NCI-H526 treated with DMSO at 0.1 percent for 48 hours (cell line): ENCODE measurements around the gene TEX38.
"Not testable (repeated sequence)": the region's sequence is repeated elsewhere in the genome, so short reads cannot be mapped to it uniquely, and the experiment has no call there.

Experiments
- DNase-seq: peaks from one replicate; lab custom pipeline; 2025; lab: John Stamatoyannopoulos, UW

Gene TEX38

GRCh38 chr1:46671554-46671953 is at the start of gene TEX38:
TEX38 (plus strand) TSS chr1:46671854; CDS start chr1:46671935, 81 bp downstream.
- DNase-seq, result no peak

- DNase-seq, result no peak
These were observed 49.7 kb upstream of the TEX38 start for GRCh38 chr1:46621930-46622329.

DNA sequence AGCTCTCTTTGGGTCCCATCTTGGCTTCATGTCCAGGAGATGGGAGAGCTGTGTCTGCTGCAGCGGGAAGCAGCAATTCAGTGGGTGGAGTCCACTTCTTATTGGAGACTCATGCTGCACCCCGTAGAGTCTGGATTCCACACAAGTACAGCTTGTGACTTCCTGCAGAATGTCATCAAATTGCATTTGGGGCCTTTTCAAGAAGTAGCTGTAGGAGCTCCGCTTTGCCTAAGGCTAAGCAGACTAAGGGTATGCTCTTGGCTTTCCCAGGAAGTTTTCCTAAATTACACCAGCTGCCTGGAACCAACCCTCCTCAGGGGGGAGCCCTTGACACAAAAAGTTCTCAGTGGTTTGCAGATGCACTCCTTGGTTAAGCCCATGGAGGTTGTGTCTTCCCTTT is 49.3 kb upstream of the TEX38 start:
- no peak for DNase-seq

GRCh38 chr1:46623743-46624644 is 47.7 kb upstream of the TEX38 start:
- no peak for DNase-seq

DNA sequence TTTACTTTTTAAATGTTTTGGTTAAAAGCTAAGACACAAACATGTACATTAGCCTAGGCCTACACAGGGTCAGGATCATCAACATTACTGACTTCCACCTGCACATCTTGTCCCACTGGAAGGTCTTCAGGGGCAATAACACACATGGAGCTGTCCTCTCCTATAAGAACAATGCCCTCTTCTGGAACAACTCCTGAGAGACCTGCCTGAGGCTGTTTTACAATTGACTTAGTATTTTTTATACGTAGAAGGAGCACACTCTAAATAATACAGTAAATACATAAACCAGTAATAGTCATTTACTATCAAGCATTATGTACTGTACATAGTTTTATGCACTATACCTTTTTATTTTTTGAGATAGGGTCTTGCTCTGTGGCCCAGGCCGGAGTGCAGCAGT is 40.9 kb upstream of the TEX38 start:
- no peak for DNase-seq

DNA sequence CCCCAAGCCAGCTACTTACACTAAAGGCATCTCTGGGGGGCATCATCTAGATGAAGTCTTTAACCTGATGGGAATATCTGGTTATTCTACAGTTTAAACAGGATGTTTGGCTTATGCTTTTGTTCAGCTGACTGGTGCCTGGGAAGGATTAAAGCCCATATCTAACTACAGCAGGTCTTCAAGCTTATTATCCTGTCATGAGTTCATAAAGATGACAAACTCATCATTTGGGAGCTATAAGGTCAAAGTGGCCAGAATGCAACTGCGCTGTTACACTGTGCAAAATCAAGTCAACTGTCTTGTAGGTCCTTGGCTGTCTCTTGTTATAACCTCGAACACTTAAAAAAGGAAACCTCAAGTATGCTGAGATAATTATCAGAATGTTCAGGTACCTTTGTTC is 36.4 kb upstream of the TEX38 start:
- no peak for DNase-seq

DNA sequence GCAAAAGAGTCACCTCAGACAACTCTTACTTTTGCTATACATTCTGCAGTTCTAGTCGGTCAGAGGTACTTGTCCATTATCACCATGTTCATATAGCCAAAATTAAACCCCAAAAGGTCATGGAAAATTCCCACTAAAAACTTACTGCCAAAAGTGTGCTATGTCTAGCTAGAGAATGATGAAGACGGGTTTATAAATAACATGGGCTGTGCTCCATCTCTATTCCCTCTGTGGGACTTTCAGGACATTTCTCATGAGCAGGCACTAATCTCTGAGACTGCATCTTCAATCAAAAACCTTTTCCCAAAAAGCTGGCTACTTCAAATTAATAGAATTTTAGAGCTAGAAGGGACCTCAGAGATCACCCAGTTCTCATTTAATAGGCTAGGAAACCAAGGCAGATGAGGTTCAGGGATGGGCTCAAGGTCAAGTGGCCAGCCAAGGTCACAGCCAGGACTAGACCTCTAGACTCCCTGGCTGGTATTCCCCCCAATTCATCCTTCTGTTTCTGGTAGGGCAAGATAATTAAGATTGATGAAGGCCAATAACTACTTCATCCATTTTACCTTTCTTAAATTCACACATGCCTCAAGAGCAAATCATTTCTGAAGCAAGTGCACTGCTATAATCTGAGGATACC is 34.1 kb upstream of the TEX38 start:
- DNase-seq, result no peak

GRCh38 chr1:46638921-46639320 is 32.7 kb upstream of the TEX38 start:
- peak; percentile 46 for DNase-seq

GRCh38 chr1:46639547-46639946 is 32.1 kb upstream of the TEX38 start:
- DNase-seq, result no peak

GRCh38 chr1:46642115-46642680 is 29.5 kb upstream of the TEX38 start:
- no peak for DNase-seq

- DNase-seq, result peak; percentile 4
These were observed 28.3 kb upstream of the TEX38 start for GRCh38 chr1:46643368-46643775.

DNA sequence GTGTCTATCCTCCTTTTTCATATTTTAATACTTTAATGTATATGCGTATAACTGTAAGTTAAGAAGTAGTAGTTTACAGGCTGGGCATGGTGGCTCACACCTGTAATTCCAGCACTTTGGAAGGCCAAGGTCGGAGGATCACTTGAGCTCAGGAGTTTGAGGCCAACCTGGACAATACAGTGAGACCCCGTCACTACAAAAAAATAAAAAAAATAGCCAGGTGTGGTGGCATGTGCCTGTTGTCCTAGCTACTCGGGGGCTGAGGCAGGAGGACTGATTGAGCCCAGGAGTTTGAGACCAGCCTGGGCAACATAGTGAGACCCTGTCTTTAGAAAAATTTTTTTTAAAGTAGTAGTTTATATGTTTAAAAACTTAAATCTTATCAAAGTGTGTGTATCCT is 25.8 kb upstream of the TEX38 start:
- no peak for DNase-seq

DNA sequence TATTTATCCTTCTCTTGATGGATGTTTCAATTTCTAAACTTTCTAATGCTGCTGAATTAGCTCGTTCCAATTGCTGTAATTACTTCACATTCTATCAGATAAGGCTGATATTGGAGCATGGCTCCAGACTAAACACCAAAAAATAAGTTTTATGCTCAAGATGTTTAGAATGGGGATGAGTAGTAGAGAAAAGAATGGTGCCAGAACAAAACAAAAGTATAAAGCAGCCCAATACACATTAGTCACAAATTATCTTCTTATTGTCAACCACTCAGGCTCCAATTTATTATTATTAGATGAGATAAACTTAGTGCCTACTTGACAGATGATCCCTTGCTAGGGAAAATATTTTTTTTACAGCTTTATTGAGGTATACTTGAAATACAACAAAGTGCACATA is 25.3 kb upstream of the TEX38 start:
- DNase-seq, result no peak

DNA sequence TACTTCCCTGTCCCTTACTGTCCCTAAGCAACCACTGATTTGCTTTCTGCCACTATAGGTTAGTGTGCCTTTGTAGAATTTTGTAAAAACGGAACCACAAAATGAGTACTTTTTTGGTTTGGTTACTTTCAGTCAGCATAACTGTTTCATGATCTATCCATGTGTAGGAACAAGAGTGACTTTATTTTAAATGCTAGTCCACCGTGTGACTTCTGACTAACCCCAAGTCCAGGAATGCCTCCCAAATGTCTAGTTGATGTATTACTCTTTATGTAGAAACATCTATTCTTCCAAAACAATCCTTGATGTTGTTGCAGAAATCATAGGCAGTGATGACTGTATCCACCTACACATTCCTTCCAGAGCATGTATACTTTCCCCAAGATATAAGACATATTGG is 24.8 kb upstream of the TEX38 start:
- no peak for DNase-seq

DNA sequence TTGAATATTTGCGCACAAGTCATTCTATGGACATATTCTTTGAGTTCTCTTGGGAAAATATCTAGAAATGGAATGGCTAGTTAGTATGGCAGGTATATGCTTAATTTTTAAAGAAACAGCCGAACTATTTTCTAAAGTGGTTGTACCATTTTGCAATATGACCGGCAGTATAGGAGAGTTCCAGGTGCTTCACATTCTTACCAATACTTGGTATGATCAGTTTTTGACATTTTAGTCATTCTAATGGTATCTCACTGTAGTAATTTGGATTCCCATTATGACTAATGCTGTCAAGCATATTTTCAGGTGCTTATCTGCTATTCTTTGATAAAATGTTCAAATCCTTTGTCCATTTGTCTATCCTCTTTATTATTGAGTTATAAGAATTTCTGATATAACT is 24.0 kb upstream of the TEX38 start:
- no peak for DNase-seq

DNA sequence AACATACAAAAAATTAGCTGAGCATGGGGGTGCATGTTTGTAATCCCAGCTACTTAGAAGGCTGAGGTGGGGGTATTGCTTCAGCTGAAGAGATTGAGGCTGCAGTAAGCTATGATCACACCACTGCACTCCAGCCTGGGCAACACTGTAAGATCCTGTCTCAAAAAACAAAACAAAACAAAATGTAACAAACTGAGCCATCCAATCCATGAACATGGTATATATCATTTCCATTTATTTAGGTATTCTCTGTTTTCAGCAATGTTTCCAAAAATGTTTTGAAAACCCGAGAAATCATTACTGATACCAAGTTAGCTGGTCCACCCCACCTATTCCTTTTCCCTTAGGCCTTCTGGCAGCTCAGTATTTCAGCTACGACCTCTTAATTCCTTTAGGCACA is 21.9 kb upstream of the TEX38 start:
- no peak for DNase-seq

- no peak for DNase-seq
These were observed 21.2 kb upstream of the TEX38 start for GRCh38 chr1:46650491-46650890.

DNA sequence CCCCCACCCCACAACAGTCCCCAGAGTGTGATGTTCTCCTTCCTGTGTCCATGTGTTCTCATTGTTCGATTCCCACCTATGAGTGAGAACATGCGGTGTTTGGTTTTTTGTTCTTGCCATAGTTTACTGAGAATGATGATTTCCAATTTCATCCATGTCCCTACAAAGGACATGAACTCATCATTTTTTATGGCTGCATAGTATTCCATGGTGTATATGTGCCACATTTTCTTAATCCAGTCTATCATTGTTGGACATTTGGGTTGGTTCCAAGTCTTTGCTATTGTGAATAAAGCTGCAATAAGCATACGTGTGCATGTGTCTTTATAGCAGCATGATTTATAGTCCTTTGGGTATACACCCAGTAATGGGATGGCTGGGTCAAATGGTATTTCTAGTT is 20.5 kb upstream of the TEX38 start:
- DNase-seq, result not testable (repeated sequence)

- DNase-seq, result no peak
These were observed 19.1 kb upstream of the TEX38 start for GRCh38 chr1:46652321-46653100.

DNA sequence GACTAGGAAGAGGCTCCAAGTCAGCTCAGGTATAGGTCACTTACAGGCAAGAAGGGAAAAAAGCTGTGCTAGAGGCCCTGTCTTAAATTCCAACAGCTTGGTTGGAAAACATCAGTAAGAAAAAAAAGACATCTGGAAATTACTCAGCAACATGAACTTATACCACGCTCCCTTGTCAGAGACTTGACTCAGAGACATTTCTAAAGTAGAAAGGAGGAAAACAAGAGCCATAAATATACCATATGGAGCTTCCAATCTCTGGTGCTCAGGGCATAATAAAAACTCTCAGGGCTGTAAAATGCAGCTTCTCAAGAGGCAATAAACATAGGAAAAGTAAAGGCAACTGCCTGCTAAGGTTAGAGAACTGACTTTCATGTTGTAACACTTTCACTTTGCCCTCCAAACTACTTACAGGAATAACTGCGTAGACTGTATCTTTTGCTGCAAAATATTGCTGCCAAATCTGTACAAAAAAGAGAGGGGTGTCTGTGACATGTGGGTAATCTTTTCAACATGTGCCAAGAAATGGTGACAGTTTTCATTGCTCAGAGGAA is 18.2 kb upstream of the TEX38 start:
- DNase-seq, result no peak

DNA sequence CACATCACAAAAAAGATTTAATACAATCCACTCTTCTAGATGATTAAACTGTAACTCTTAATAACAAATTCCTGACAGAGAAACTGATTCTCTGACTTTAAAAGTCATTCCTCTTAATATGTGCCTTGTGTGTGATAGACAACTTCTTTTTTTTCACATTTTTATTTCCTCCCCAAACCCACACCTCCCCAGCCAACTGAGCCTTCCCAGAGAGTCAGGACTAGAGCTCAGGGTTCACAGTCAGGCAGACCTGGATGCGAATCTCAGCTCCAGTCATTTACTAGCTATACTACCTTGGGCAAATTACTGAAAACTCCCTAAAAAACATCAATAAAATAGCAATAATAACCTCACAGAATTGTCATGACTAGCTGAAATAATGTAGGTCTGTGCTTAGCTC is 17.6 kb upstream of the TEX38 start:
- DNase-seq, result no peak

GRCh38 chr1:46654698-46655097 is 17.0 kb upstream of the TEX38 start:
- not testable (repeated sequence) for DNase-seq
